ENCODE measurements around the gene TCP11. TPM values are rescaled to one million over a fixed set of nuclear protein-coding genes. Genes with fewer than 3 reads are reported as not detected.

TCP11 gene
- total and polyA plus RNA-seq, 2 donors (not counting 1 experiment from before 2014, with no cell fraction given) = not detected

- no peak for ATAC-seq (ENCODE audit: low read depth)
- H3K27me3 Mint-ChIP-seq = no peaks in the 10 kb centered on the region
- H3K9ac ChIP-seq (ENCODE audit: low read length) = no peak overlapping the region
- no peaks in the 10 kb centered on the region for H3K9me3 ChIP-seq (ENCODE audit: control extremely low read depth in 1 of 3, control insufficient read depth in 2 of 3, insufficient read depth in 1 of 3, low read length in 2 of 3)
- H4K20me1 ChIP-seq (ENCODE audit: control insufficient read depth, insufficient read depth, low read length, poor library complexity, severe bottlenecking) = no peaks in the 10 kb centered on the region
- no peak overlapping the region for H3K27ac ChIP-seq (ENCODE audit: low read length in 2 of 2)
- H3K79me2 ChIP-seq (ENCODE audit: control insufficient read depth, insufficient read depth, low read length) = no peaks in the 10 kb centered on the region
- peaks cover 0 to 6% of the 10 kb centered on the region in 2 experiments for H3K36me3 ChIP-seq (replicated peaks in 1 of 2; ENCODE audit: control extremely low read depth in 1 of 2, control insufficient read depth in 1 of 2, extremely low read depth in 1 of 2, insufficient read depth in 2 of 2, low read length in 1 of 2)
- intact Hi-C loops (cut with micrococcal nuclease) = no loop called here
- CTCF ChIA-PET = no interaction called here
- no peak overlapping the region for H3K4me2 ChIP-seq (replicated peaks; ENCODE audit: low read depth, low read length, poor library complexity, severe bottlenecking)
- H3K4me1 Mint-ChIP-seq = no peaks in the 10 kb centered on the region
- H3K4me3 Mint-ChIP-seq = no peak overlapping the region
- no peak overlapping the region for H3K4me3 ChIP-seq (ENCODE audit: control extremely low read depth in 1 of 5, extremely low read depth in 1 of 5, insufficient read depth in 1 of 5, low read depth in 2 of 5, low read length in 4 of 5)
- POLR2A ChIA-PET = no interaction called here
- no peak overlapping the region for H2AFZ ChIP-seq (ENCODE audit: insufficient read depth, low read depth, low read length, poor library complexity, severe bottlenecking)
- H3K27me3 ChIP-seq (replicated peaks in 1 of 4; ENCODE audit: control extremely low read depth in 1 of 4, control insufficient read depth in 3 of 4, insufficient read depth in 4 of 4, low read length in 3 of 4) = no peaks in the 10 kb centered on the region
- no peak for DNase-seq
- TF ChIP-seq CTCF (IDR thresholded peaks at IDR 0.05) (no peak), EZH2 (IDR thresholded peaks at IDR 0.05; ENCODE audit: borderline replicate concordance, insufficient read depth, low read depth, low read length, poor library complexity, severe bottlenecking) (no peak)
- H3K27ac Mint-ChIP-seq = no peak overlapping the region
- H3K9me3 Mint-ChIP-seq (ENCODE audit: insufficient read depth) = no peaks in the 10 kb centered on the region
- WGBS (ENCODE audit: insufficient coverage) = 94% methylated on average over 6 of the region's 7 CpGs
- H3K4me1 ChIP-seq (ENCODE audit: control insufficient read depth in 2 of 2, insufficient read depth in 2 of 2, low read length in 2 of 2) = no peaks in the 10 kb centered on the region
These were observed 72.5 kb downstream of the TCP11 start for GRCh38 chr6:35068644-35069043.

- ChIA-PET POLR2A (no interaction called here), CTCF (no interaction called here)
- WGBS (ENCODE audit: insufficient coverage) = 92% methylated on average over 2 of the region's 9 CpGs
- no peak overlapping the region for H2AFZ ChIP-seq (ENCODE audit: insufficient read depth, low read depth, low read length, poor library complexity, severe bottlenecking)
- H3K27me3 Mint-ChIP-seq = no peaks in the 10 kb centered on the region
- H3K27ac ChIP-seq (ENCODE audit: low read length in 2 of 2) = no peak overlapping the region
- H3K4me1 ChIP-seq (ENCODE audit: control insufficient read depth in 2 of 2, insufficient read depth in 2 of 2, low read length in 2 of 2) = no peaks in the 10 kb centered on the region
- H3K27me3 ChIP-seq (replicated peaks in 1 of 4; ENCODE audit: control extremely low read depth in 1 of 4, control insufficient read depth in 3 of 4, insufficient read depth in 4 of 4, low read length in 3 of 4) = no peaks in the 10 kb centered on the region
- H3K9me3 Mint-ChIP-seq (ENCODE audit: insufficient read depth) = no peaks in the 10 kb centered on the region
- H3K4me2 ChIP-seq (replicated peaks; ENCODE audit: low read depth, low read length, poor library complexity, severe bottlenecking) = no peak overlapping the region
- no peaks in the 10 kb centered on the region for H3K79me2 ChIP-seq (ENCODE audit: control insufficient read depth, insufficient read depth, low read length)
- intact Hi-C loops (cut with micrococcal nuclease) = no loop called here
- no peak for TF ChIP-seq EZH2 (IDR thresholded peaks at IDR 0.05; ENCODE audit: borderline replicate concordance, insufficient read depth, low read depth, low read length, poor library complexity, severe bottlenecking)
- TF ChIP-seq CTCF (IDR thresholded peaks at IDR 0.05) = no peak
- no peak overlapping the region for H3K4me3 Mint-ChIP-seq
- H3K4me1 Mint-ChIP-seq = no peaks in the 10 kb centered on the region
- H3K9ac ChIP-seq (ENCODE audit: low read length) = no peak overlapping the region
- no peak overlapping the region for H3K4me3 ChIP-seq (ENCODE audit: control extremely low read depth in 1 of 5, extremely low read depth in 1 of 5, insufficient read depth in 1 of 5, low read depth in 2 of 5, low read length in 4 of 5)
- DNase-seq = no peak
- no peaks in the 10 kb centered on the region for H4K20me1 ChIP-seq (ENCODE audit: control insufficient read depth, insufficient read depth, low read length, poor library complexity, severe bottlenecking)
- no peak for ATAC-seq (ENCODE audit: low read depth)
- peaks cover 0 to 4% of the 10 kb centered on the region in 2 experiments for H3K36me3 ChIP-seq (replicated peaks in 1 of 2; ENCODE audit: control extremely low read depth in 1 of 2, control insufficient read depth in 1 of 2, extremely low read depth in 1 of 2, insufficient read depth in 2 of 2, low read length in 1 of 2)
- H3K9me3 ChIP-seq (ENCODE audit: control extremely low read depth in 1 of 3, control insufficient read depth in 2 of 3, insufficient read depth in 1 of 3, low read length in 2 of 3) = no peaks in the 10 kb centered on the region
- no peak overlapping the region for H3K27ac Mint-ChIP-seq
These were observed 72.9 kb downstream of the TCP11 start for GRCh38 chr6:35068206-35068605.

Small RNA genes lying within 50 kb of the gene (small RNA-seq; reads per million reads assigned to genes)
- gene AL138721.1 (ENCODE audit: insufficient read length, low read depth, low replicate concordance) = not detected

Other genes starting within 250 kb of the TCP11 start
- gene SCUBE3, start 72.6 kb upstream of the TCP11 start, total RNA-seq = not detected in 2 replicates
- gene SCUBE3, start 72.6 kb upstream of the TCP11 start, polyA plus RNA-seq = not detected in 2 replicates
- 96.9 and 107 TPM in 2 replicates for gene ZNF76, start 118.4 kb upstream of the TCP11 start, total RNA-seq
- 126 and 145 TPM in 2 replicates for gene ZNF76, start 118.4 kb upstream of the TCP11 start, polyA plus RNA-seq
- 105 and 116 TPM in 2 replicates for gene DEF6, start 156.5 kb upstream of the TCP11 start, total RNA-seq
- gene DEF6, start 156.5 kb upstream of the TCP11 start, polyA plus RNA-seq = 159 and 172 TPM in 2 replicates
- gene PPARD, start 201.2 kb upstream of the TCP11 start, total RNA-seq = 38.9 and 39.0 TPM in 2 replicates
- 36.7 and 37.9 TPM in 2 replicates for gene PPARD, start 201.2 kb upstream of the TCP11 start, polyA plus RNA-seq

All from B cell (primary cell).